ENCODE data around the gene SSH2. TPM values are rescaled to one million over a fixed set of nuclear protein-coding genes. Genes with fewer than 3 reads are reported as not detected.
"Not testable (repeated sequence)": the region's sequence is repeated elsewhere in the genome, so short reads cannot be mapped to it uniquely, and the experiment has no call there.

SSH2 gene
- polyA plus RNA-seq, 3 donors = 31.9 to 66.6 (median 54.0) TPM

DNA sequence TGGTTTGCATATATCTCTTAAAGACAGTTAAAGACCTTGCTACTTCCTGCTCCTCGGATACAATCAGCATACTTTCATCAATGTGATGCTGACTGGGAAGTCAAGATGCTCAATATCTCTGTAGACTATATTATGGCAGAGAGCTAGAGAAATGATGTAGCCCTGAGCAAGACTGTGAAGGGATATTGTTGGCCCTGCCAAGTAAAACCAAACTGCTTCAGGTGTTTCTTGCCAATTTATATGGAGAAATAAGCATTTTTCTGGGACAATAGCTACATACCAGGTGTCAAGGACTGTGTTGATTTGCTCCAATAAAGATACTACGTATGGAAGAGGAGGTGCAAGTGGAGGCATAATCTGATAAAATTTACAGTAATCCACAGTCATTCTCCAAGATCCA lies 6.7 kb upstream of the SSH2 start:
- H3K27me3 ChIP-seq (ENCODE audit: control insufficient read depth in 2 of 2, insufficient read depth in 2 of 2, low read length in 2 of 2) = no peaks in the 10 kb centered on the region
- H3K4me1 Mint-ChIP-seq = peaks cover 2% of the 10 kb centered on the region
- peaks cover 0 to 1% of the 10 kb centered on the region in 2 donors for H3K4me1 ChIP-seq (ENCODE audit: control insufficient read depth in 1 of 2, insufficient read depth in 2 of 2, low read length in 2 of 2)
- H3K4me2 ChIP-seq (replicated peaks; ENCODE audit: extremely low read depth, low read length, poor library complexity, severe bottlenecking) = no peak overlapping the region
- DNase-seq = no peak
- no peaks in the 10 kb centered on the region for H3K36me3 Mint-ChIP-seq
- no peak overlapping the region for H3K27ac ChIP-seq (ENCODE audit: low read depth in 1 of 2, low read length in 2 of 2)
- no peaks in the 10 kb centered on the region for H4K20me1 ChIP-seq (ENCODE audit: insufficient read depth, low read length)
- H3K9ac ChIP-seq (ENCODE audit: insufficient read depth, low read length, poor library complexity, severe bottlenecking) = no peak overlapping the region
- H3K4me3 Mint-ChIP-seq = no peak overlapping the region
- no peaks in the 10 kb centered on the region for H3K79me2 ChIP-seq (ENCODE audit: insufficient read depth, low read length)
- peaks cover 0 to 3% (median 1%) of the 10 kb centered on the region in 3 donors for H3K27me3 Mint-ChIP-seq (ENCODE audit: low read depth in 3 of 3)
- TF ChIP-seq, protein P1, sequence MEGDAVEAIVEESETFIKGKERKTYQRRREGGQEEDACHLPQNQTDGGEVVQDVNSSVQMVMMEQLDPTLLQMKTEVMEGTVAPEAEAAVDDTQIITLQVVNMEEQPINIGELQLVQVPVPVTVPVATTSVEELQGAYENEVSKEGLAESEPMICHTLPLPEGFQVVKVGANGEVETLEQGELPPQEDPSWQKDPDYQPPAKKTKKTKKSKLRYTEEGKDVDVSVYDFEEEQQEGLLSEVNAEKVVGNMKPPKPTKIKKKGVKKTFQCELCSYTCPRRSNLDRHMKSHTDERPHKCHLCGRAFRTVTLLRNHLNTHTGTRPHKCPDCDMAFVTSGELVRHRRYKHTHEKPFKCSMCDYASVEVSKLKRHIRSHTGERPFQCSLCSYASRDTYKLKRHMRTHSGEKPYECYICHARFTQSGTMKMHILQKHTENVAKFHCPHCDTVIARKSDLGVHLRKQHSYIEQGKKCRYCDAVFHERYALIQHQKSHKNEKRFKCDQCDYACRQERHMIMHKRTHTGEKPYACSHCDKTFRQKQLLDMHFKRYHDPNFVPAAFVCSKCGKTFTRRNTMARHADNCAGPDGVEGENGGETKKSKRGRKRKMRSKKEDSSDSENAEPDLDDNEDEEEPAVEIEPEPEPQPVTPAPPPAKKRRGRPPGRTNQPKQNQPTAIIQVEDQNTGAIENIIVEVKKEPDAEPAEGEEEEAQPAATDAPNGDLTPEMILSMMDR (IDR thresholded peaks at IDR 0.05) = no peak
- intact Hi-C loops (cut with micrococcal nuclease) = loop anchor here in 1 of 2 donors (10.0 kb wide), 1 partner anchor 292 kb away; no protein-coding TSS in a partner anchor
- H3K9me3 Mint-ChIP-seq = peaks cover 0 to 3% (median 0%) of the 10 kb centered on the region in 7 donors
- H3K4me3 ChIP-seq (replicated peaks in 1 of 3; ENCODE audit: low read depth in 2 of 3, low read length in 3 of 3) = no peak overlapping the region
- no peak overlapping the region for H3K27ac Mint-ChIP-seq
- no peaks in the 10 kb centered on the region for H3K36me3 ChIP-seq (replicated peaks in 1 of 2; ENCODE audit: control insufficient read depth in 1 of 2, insufficient read depth in 2 of 2, low read length in 2 of 2)
- no CpG with 5 or more reads among the region's 2 CpGs for WGBS (ENCODE audit: insufficient coverage)
- H3K9me3 ChIP-seq (replicated peaks in 1 of 2; ENCODE audit: control insufficient read depth in 1 of 2, insufficient read depth in 1 of 2, low read length in 2 of 2) = no peaks in the 10 kb centered on the region
- no peak overlapping the region for H2AFZ ChIP-seq (ENCODE audit: insufficient read depth, low read depth, low read length, poor library complexity, severe bottlenecking)

DNA sequence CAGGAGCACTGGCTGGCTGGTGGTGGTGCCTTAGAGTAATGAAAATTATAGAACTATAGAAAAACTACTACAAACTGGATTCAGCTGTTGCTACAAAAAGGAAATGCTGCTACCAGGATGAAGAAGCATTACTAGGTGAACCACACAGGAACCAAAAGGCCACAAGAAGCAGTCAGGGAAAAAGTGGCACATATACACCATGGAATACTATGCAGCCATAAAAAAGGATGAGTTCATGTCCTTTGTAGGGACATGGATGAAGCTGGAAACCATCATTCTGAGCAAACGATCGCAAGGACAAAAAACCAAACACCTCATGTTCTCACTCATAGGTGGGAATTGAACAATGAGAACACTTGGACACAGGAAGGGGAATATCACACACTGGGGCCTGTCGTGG lies 5.9 kb upstream of the SSH2 start:
- intact Hi-C loops (cut with micrococcal nuclease) = loop anchor here in 1 of 2 donors (10.0 kb wide), 1 partner anchor 291 kb away; no protein-coding TSS in a partner anchor
- not testable (repeated sequence) for H3K36me3 Mint-ChIP-seq; H3K36me3 ChIP-seq (replicated peaks in 1 of 2; ENCODE audit: control insufficient read depth in 1 of 2, insufficient read depth in 2 of 2, low read length in 2 of 2); H3K4me2 ChIP-seq (replicated peaks; ENCODE audit: extremely low read depth, low read length, poor library complexity, severe bottlenecking); H3K4me1 ChIP-seq (ENCODE audit: control insufficient read depth in 1 of 2, insufficient read depth in 2 of 2, low read length in 2 of 2); H3K27ac ChIP-seq (ENCODE audit: low read depth in 1 of 2, low read length in 2 of 2); H3K4me3 Mint-ChIP-seq; DNase-seq; H3K27ac Mint-ChIP-seq; H3K9ac ChIP-seq (ENCODE audit: insufficient read depth, low read length, poor library complexity, severe bottlenecking); H3K4me3 ChIP-seq (replicated peaks in 1 of 3; ENCODE audit: low read depth in 2 of 3, low read length in 3 of 3); H4K20me1 ChIP-seq (ENCODE audit: insufficient read depth, low read length); H3K4me1 Mint-ChIP-seq; H3K9me3 ChIP-seq (replicated peaks in 1 of 2; ENCODE audit: control insufficient read depth in 1 of 2, insufficient read depth in 1 of 2, low read length in 2 of 2); H3K79me2 ChIP-seq (ENCODE audit: insufficient read depth, low read length); H2AFZ ChIP-seq (ENCODE audit: insufficient read depth, low read depth, low read length, poor library complexity, severe bottlenecking); H3K27me3 Mint-ChIP-seq (ENCODE audit: low read depth in 3 of 3); H3K27me3 ChIP-seq (ENCODE audit: control insufficient read depth in 2 of 2, insufficient read depth in 2 of 2, low read length in 2 of 2); H3K9me3 Mint-ChIP-seq
- WGBS (ENCODE audit: insufficient coverage) = no CpG with 5 or more reads among the region's 3 CpGs
